Measurements from ENCODE around the gene PSD2. TPM values are rescaled to one million over a fixed set of nuclear protein-coding genes. Genes with fewer than 3 reads are reported as not detected.

PSD2 gene
- total RNA-seq, 1 experiment from 2014 or later = 0.22 TPM

GRCh38 chr5:139788294-139788910, 7.2 kb upstream of the PSD2 start:
- Mint-ChIP-seq H3K27ac (no peak overlapping the region), H3K9me3 (no peaks in the 10 kb centered on the region; a peak in 1 of 5 replicates), H3K4me1 (peaks cover 5 to 10% of the 10 kb centered on the region in 2 experiments), H3K36me3 (ENCODE audit: insufficient read depth in 1 of 3, low read depth in 3 of 3) (no peaks in the 10 kb centered on the region), H3K4me3 (peak overlapping the region; percentile 52 to 72; a peak in 4 of 5 replicates), H3K27me3 (ENCODE audit: low read depth) (peaks cover 89% of the 10 kb centered on the region)
- TF ChIP-seq, protein P1, sequence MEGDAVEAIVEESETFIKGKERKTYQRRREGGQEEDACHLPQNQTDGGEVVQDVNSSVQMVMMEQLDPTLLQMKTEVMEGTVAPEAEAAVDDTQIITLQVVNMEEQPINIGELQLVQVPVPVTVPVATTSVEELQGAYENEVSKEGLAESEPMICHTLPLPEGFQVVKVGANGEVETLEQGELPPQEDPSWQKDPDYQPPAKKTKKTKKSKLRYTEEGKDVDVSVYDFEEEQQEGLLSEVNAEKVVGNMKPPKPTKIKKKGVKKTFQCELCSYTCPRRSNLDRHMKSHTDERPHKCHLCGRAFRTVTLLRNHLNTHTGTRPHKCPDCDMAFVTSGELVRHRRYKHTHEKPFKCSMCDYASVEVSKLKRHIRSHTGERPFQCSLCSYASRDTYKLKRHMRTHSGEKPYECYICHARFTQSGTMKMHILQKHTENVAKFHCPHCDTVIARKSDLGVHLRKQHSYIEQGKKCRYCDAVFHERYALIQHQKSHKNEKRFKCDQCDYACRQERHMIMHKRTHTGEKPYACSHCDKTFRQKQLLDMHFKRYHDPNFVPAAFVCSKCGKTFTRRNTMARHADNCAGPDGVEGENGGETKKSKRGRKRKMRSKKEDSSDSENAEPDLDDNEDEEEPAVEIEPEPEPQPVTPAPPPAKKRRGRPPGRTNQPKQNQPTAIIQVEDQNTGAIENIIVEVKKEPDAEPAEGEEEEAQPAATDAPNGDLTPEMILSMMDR (conservative IDR thresholded peaks at IDR 0.05) = no peak
- no peak overlapping the region for H2BK15ac ChIP-seq (ENCODE audit: low read depth, low read length)
- no peak overlapping the region for H3T11ph ChIP-seq (ENCODE audit: low read length)
- no peak overlapping the region for H3K23ac ChIP-seq (ENCODE audit: insufficient read length, low read depth, low read length)
- no peak overlapping the region for H2BK20ac ChIP-seq (ENCODE audit: low read depth, low read length, poor library complexity, severe bottlenecking)
- H3K4me2 ChIP-seq (ENCODE audit: insufficient read depth, insufficient read length, low read length) = peak overlapping the region; percentile 86
- no peak overlapping the region for H4K91ac ChIP-seq (ENCODE audit: insufficient read length, low read depth, low read length)
- no peak overlapping the region for H3K4ac ChIP-seq (ENCODE audit: low read depth, low read length)
- no peak overlapping the region for H3K56ac ChIP-seq (ENCODE audit: insufficient read length, low read depth, low read length)
- WGBS (ENCODE audit: extremely low coverage, insufficient read length, low lambda C conversion rate) = no CpG with 5 or more reads among the region's 32 CpGs
- no peaks in the 10 kb centered on the region for H3K79me2 ChIP-seq (ENCODE audit: insufficient read depth, low read length)
- peaks cover 9% of the 10 kb centered on the region; the same call in 1 of the 2 replicates for H3K27me3 ChIP-seq (ENCODE audit: insufficient read depth, low read length)
- H3K4me1 ChIP-seq (ENCODE audit: insufficient read depth, low read length) = no peaks in the 10 kb centered on the region
- no peak overlapping the region for H2BK12ac ChIP-seq (ENCODE audit: insufficient read length, low read depth, low read length)
- H3K9me3 ChIP-seq (ENCODE audit: control insufficient read depth, low read depth, low read length) = no peaks in the 10 kb centered on the region
- no peak overlapping the region; the same call in 1 of the 2 replicates for H3K14ac ChIP-seq (ENCODE audit: insufficient read depth, low read length)
- no peak overlapping the region for H3K9ac ChIP-seq (ENCODE audit: extremely low read depth, insufficient read length, low read length)
- no peak overlapping the region for H2BK120ac ChIP-seq (ENCODE audit: low read depth, low read length, poor library complexity, severe bottlenecking)
- peak; percentile 67 for DNase-seq
- no peak overlapping the region for H2AK5ac ChIP-seq (ENCODE audit: insufficient read length, low read length)
- no peak overlapping the region for H3K18ac ChIP-seq (ENCODE audit: insufficient read length, low read depth, low read length)
- no peak overlapping the region for H2AFZ ChIP-seq (ENCODE audit: low read length)
- no peak overlapping the region for H4K5ac ChIP-seq (ENCODE audit: insufficient read length, low read depth, low read length)
- no peak overlapping the region for H2BK5ac ChIP-seq (ENCODE audit: insufficient read length, low read length)
- H3K27ac ChIP-seq (ENCODE audit: insufficient read length, low read depth, low read length) = no peak overlapping the region
- H4K20me1 ChIP-seq (ENCODE audit: control insufficient read depth, insufficient read depth, insufficient read length) = peaks cover 4% of the 10 kb centered on the region
- H3K79me1 ChIP-seq (ENCODE audit: insufficient read depth, low read depth, low read length, poor library complexity, severe bottlenecking) = no peaks in the 10 kb centered on the region
- H4K8ac ChIP-seq (replicated peaks; ENCODE audit: insufficient read length, low read depth, low read length) = no peak overlapping the region
- H3K23me2 ChIP-seq (ENCODE audit: insufficient read length, low read depth, low read length, poor library complexity, severe bottlenecking) = peaks cover 4% of the 10 kb centered on the region

Data from H9 (cell line).